ENCODE results near the gene SEM1.
"Not testable (repeated sequence)": the region's sequence is repeated elsewhere in the genome, so short reads cannot be mapped to it uniquely, and the experiment has no call there.

SEM1 gene

GRCh38 chr7:96700516-96700915, 9.1 kb downstream of the SEM1 start:
- DNase-seq = no peak

- peak in 2 of 3 experiments; percentile 13 to 62 for DNase-seq
Observed at GRCh38 chr7:96699219-96699871, 10.3 kb downstream of the SEM1 start.

- DNase-seq = not testable (repeated sequence)
Observed at GRCh38 chr7:96698449-96698848, 11.2 kb downstream of the SEM1 start.

GRCh38 chr7:96697822-96698221, 11.8 kb downstream of the SEM1 start:
- DNase-seq = no peak

GRCh38 chr7:96695581-96695980, 14.1 kb downstream of the SEM1 start:
- no peak for DNase-seq

GRCh38 chr7:96694082-96694481, 15.6 kb downstream of the SEM1 start:
- no peak for DNase-seq

GRCh38 chr7:96691702-96692101, 17.9 kb downstream of the SEM1 start:
- DNase-seq = no peak

GRCh38 chr7:96689414-96689813, 20.2 kb downstream of the SEM1 start:
- DNase-seq = no peak

GRCh38 chr7:96686305-96686704, 23.3 kb downstream of the SEM1 start:
- no peak for DNase-seq

- no peak for DNase-seq
Observed at GRCh38 chr7:96685755-96686154, 23.9 kb downstream of the SEM1 start.

- no peak for DNase-seq
Observed at GRCh38 chr7:96685353-96685752, 24.3 kb downstream of the SEM1 start.

- DNase-seq = no peak
Observed at GRCh38 chr7:96679886-96680285, 29.8 kb downstream of the SEM1 start.

GRCh38 chr7:96676919-96677318, 32.7 kb downstream of the SEM1 start:
- DNase-seq = peak in 1 of 3 experiments; percentile 50

GRCh38 chr7:96675548-96675947, 34.1 kb downstream of the SEM1 start:
- DNase-seq = peak; percentile 4 to 77 (median 28)

- no peak for DNase-seq
Observed at GRCh38 chr7:96674565-96674964, 35.1 kb downstream of the SEM1 start.

- peak in 1 of 3 experiments; percentile 28 for DNase-seq
Observed at GRCh38 chr7:96671854-96672253, 37.8 kb downstream of the SEM1 start.

- peak in 2 of 3 experiments; percentile 48 to 88 for DNase-seq
Observed at GRCh38 chr7:96670338-96671289, 39.0 kb downstream of the SEM1 start.

GRCh38 chr7:96669812-96670211, 39.8 kb downstream of the SEM1 start:
- peak in 2 of 3 experiments; percentile 27 to 83 for DNase-seq

- no peak for DNase-seq
Observed at GRCh38 chr7:96667026-96667425, 42.6 kb downstream of the SEM1 start.

- DNase-seq = no peak
Observed at GRCh38 chr7:96665689-96666088, 44.0 kb downstream of the SEM1 start.

- no peak for DNase-seq
Observed at GRCh38 chr7:96664793-96665192, 44.9 kb downstream of the SEM1 start.

GRCh38 chr7:96663871-96664445, 45.7 kb downstream of the SEM1 start:
- DNase-seq = peak in 1 of 3 experiments; percentile 23

- DNase-seq = peak in 1 of 3 experiments; percentile 35
Observed at GRCh38 chr7:96663457-96663856, 46.2 kb downstream of the SEM1 start.

- DNase-seq = not testable (repeated sequence)
Observed at GRCh38 chr7:96662151-96662550, 47.5 kb downstream of the SEM1 start.
